Natural killer cell (primary cell): ENCODE data around the gene RBPJ. TPM values are rescaled to one million over a fixed set of nuclear protein-coding genes. Genes with fewer than 3 reads are reported as not detected.

ENCODE experiments used
- ATAC-seq, 3 donors: fragments of 150-1000 bp in 2 of 3; fragments of 200-7000 bp in 1 of 3; cut with Tn5 transposase; 1 replicate in 1 of 3; 2 replicates in 2 of 3; pipeline ENCODE4 v1.10.0; 2021; ENCODE audit warnings: mild to moderate bottlenecking in 2 of 3, moderate library complexity in 2 of 3
- DNase-seq, 2 donors: peaks; one replicate each; pipeline versions ENCODE4 v3.0.0 to v3.0.0-alpha.2; 2013 to 2021; ENCODE audit warnings: mixed read lengths in 1 of 2
- H3K27ac ChIP-seq: one replicate; pipeline ENCODE4 v1.5.1; 2013; ENCODE audit warnings: mild to moderate bottlenecking, low read length
- H3K27me3 ChIP-seq: one replicate; pipeline ENCODE4 v1.6.1; 2013; ENCODE audit warnings: low read length; ENCODE audit not compliant: control insufficient read depth, insufficient read depth
- H3K36me3 ChIP-seq: one replicate; pipeline ENCODE4 v1.6.1; 2013; ENCODE audit warnings: low read length; ENCODE audit not compliant: control insufficient read depth, insufficient read depth
- H3K4me1 ChIP-seq: one replicate; pipeline ENCODE4 v1.6.1; 2013; ENCODE audit warnings: low read length; ENCODE audit not compliant: control insufficient read depth, insufficient read depth
- H3K4me3 ChIP-seq: one replicate; pipeline ENCODE4 v1.5.1; 2013; ENCODE audit warnings: low read length
- H3K9me3 ChIP-seq: one replicate; pipeline ENCODE4 v1.6.1; 2013; ENCODE audit warnings: low read length; ENCODE audit not compliant: control insufficient read depth, insufficient read depth
- H3K27ac Mint-ChIP-seq, 2 donors: one replicate each; pipeline ENCODE4 v1.8.0; 2022; ENCODE audit warnings: mild to moderate bottlenecking in 2 of 2, mixed read lengths in 2 of 2, moderate library complexity in 1 of 2
- H3K27me3 Mint-ChIP-seq, 2 donors: one replicate each; pipeline ENCODE4 v1.8.0; 2022; ENCODE audit warnings: low read depth in 2 of 2, mixed read lengths in 2 of 2
- H3K36me3 Mint-ChIP-seq: one replicate; pipeline ENCODE4 v1.8.0; 2022; ENCODE audit warnings: mixed read lengths
- H3K4me1 Mint-ChIP-seq, 2 donors: one replicate each; pipeline ENCODE4 v1.8.0; 2022; ENCODE audit warnings: mixed read lengths in 2 of 2
- H3K4me3 Mint-ChIP-seq: one replicate; pipeline ENCODE4 v1.8.0; 2022; ENCODE audit warnings: mild to moderate bottlenecking, moderate library complexity, mixed read lengths
- H3K9me3 Mint-ChIP-seq, 2 donors: one replicate each; pipeline ENCODE4 v1.8.0; 2022; ENCODE audit warnings: mixed read lengths in 2 of 2
- WGBS: methylation state at CpG from one replicate; pipeline ENCODE4 v1.1.7; 2013; ENCODE audit warnings: missing lambda C conversion rate; ENCODE audit not compliant: insufficient coverage; 5-methylcytosine and 5-hydroxymethylcytosine counted together
- intact Hi-C: fragments of 100-400 bp; cut with micrococcal nuclease; formaldehyde crosslinking; loops from one replicate; pipeline ENCODE4 v1.14.2; 2022
- total RNA-seq, 4 donors: library from RNA; stranded (reverse); fragments of 120-200 nt in 1 of 4; gene quantifications; one replicate each; pipeline versions ENCODE4 v1.2.3 to v1.2.4, GENCODE V29; 2013 to 2022
- TF ChIP-seq, protein P1 (sequence below): fragments of 200-600 bp; IDR thresholded peaks from one replicate; pipeline ENCODE4 v1.8.0; 2022; ENCODE audit warnings: antibody characterized with exemption

The RBPJ gene
- total RNA-seq, 3 donors from 2014 or later (not counting 1 experiment from before 2014, with no cell fraction given) = 46.4 to 53.3 (median 48.8) TPM

DNA sequence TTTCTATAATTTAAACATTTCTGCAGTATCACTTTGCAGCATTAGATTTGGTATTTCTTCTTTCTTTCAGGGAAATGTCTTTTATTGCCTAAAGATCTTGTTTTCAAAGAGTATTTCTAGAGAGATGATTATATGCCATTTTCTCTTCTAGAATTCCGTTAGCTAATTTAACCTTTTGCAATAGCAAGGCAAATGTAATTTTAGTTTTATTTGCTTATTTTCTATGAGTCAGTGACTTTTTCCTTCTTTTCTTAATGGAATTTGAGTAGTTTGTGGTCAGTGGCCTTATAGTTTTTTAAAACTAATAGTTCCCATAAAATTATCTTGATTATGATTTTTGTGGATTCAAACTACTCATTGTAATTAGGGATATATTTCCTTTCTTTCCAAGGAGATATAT is 97.3 kb downstream of the RBPJ start:
- Histone ChIP-seq H3K27ac (no peak overlapping the region), H3K4me3 (no peak overlapping the region), H3K27me3 (no peaks in the 10 kb centered on the region), H3K9me3 (no peaks in the 10 kb centered on the region), H3K36me3 (peaks cover 20% of the 10 kb centered on the region), H3K4me1 (no peaks in the 10 kb centered on the region)
- H3K4me1 Mint-ChIP-seq = no peaks in the 10 kb centered on the region
- TF ChIP-seq, protein P1, sequence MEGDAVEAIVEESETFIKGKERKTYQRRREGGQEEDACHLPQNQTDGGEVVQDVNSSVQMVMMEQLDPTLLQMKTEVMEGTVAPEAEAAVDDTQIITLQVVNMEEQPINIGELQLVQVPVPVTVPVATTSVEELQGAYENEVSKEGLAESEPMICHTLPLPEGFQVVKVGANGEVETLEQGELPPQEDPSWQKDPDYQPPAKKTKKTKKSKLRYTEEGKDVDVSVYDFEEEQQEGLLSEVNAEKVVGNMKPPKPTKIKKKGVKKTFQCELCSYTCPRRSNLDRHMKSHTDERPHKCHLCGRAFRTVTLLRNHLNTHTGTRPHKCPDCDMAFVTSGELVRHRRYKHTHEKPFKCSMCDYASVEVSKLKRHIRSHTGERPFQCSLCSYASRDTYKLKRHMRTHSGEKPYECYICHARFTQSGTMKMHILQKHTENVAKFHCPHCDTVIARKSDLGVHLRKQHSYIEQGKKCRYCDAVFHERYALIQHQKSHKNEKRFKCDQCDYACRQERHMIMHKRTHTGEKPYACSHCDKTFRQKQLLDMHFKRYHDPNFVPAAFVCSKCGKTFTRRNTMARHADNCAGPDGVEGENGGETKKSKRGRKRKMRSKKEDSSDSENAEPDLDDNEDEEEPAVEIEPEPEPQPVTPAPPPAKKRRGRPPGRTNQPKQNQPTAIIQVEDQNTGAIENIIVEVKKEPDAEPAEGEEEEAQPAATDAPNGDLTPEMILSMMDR = no peak
- no peak overlapping the region for H3K4me3 Mint-ChIP-seq
- no peaks in the 10 kb centered on the region for H3K9me3 Mint-ChIP-seq
- no peaks in the 10 kb centered on the region for H3K27me3 Mint-ChIP-seq
- intact Hi-C loops = no loop called here
- no peak for DNase-seq
- peaks cover 17% of the 10 kb centered on the region for H3K36me3 Mint-ChIP-seq
- no CpG with 5 or more reads among the region's 1 CpG for WGBS
- H3K27ac Mint-ChIP-seq = no peak overlapping the region
- ATAC-seq = no peak

DNA sequence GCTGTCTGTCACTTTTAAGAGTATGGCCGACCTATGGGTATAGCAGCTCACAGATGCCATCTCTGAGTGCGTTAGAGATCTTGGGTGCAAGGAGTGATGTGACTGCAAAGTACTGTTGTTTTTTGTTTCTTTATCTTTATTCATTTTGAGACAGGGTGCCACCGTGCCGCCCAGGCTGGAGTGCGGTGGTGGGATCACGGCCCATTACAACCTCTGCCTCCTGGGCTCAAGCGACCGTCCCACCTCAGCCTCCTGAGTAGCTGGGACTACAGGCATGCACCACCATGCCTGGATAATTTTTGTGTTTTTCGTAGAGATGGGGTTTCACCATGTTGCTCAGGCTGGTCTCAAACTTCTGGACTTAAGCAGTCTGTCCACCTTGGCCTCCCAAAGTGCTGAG is 98.0 kb downstream of the RBPJ start:
- intact Hi-C loops = no loop called here
- Histone ChIP-seq H3K36me3 (peaks cover 20% of the 10 kb centered on the region), H3K4me1 (no peaks in the 10 kb centered on the region), H3K27me3 (no peaks in the 10 kb centered on the region), H3K27ac (no peak overlapping the region), H3K4me3 (no peak overlapping the region), H3K9me3 (no peaks in the 10 kb centered on the region)
- 98% methylated on average over 9 of the region's 9 CpGs for WGBS
- DNase-seq (no peak), ATAC-seq (no peak)
- TF ChIP-seq, protein P1 = no peak
- Mint-ChIP-seq H3K27ac (no peak overlapping the region), H3K4me1 (no peaks in the 10 kb centered on the region), H3K36me3 (peaks cover 17% of the 10 kb centered on the region), H3K27me3 (no peaks in the 10 kb centered on the region), H3K4me3 (no peak overlapping the region), H3K9me3 (no peaks in the 10 kb centered on the region)

DNA sequence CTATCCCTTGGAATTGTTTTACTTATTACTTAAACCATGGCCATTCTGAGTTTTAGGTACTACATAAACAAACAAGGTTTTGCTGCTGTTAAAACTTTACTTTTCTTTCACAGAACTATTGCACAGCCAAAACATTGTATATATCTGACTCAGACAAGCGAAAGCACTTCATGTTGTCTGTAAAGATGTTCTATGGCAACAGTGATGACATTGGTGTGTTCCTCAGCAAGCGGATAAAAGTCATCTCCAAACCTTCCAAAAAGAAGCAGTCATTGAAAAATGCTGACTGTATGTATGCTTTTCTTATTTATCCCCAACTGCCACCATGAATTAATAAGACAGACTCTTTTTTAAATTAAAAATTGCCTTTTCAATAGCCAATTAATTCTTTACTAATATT is 99.6 kb downstream of the RBPJ start:
- Mint-ChIP-seq H3K36me3 (peaks cover 17% of the 10 kb centered on the region), H3K27me3 (no peaks in the 10 kb centered on the region), H3K4me1 (no peaks in the 10 kb centered on the region), H3K27ac (no peak overlapping the region), H3K4me3 (no peak overlapping the region), H3K9me3 (no peaks in the 10 kb centered on the region)
- 100% methylated on average over 2 of the region's 2 CpGs for WGBS
- no peaks in the 10 kb centered on the region for H3K4me1 ChIP-seq
- H3K27ac ChIP-seq = no peak overlapping the region
- ATAC-seq (no peak), DNase-seq (no peak)
- no peak overlapping the region for H3K4me3 ChIP-seq
- H3K36me3 ChIP-seq = peaks cover 27% of the 10 kb centered on the region
- TF ChIP-seq, protein P1 = no peak
- no peaks in the 10 kb centered on the region for H3K27me3 ChIP-seq
- no peaks in the 10 kb centered on the region for H3K9me3 ChIP-seq
- intact Hi-C loops = no loop called here

DNA sequence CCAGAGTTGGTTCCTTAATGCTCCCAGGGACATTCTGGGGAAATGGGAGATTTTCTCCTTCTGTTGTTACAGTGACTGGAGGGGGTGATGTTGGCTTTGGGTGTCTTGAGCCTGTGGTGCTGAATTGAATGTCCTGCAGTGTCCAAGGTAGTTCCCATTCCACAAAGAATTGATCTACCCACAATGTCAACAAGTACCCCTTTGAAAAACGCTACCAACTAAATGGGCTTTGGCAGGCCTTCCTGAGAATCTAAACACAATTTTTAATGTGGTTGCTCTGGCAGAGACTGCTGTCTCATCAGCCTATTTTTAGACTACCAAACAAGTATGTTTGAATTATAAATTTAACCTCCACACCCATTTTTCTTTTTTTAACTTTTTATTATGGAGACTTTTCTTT is 100.1 kb downstream of the RBPJ start:
- ATAC-seq (no peak), DNase-seq (no peak)
- Mint-ChIP-seq H3K27ac (no peak overlapping the region), H3K4me3 (no peak overlapping the region), H3K9me3 (no peaks in the 10 kb centered on the region), H3K27me3 (no peaks in the 10 kb centered on the region), H3K4me1 (no peaks in the 10 kb centered on the region), H3K36me3 (peaks cover 17% of the 10 kb centered on the region)
- 53% methylated on average over 1 of the region's 1 CpG for WGBS
- TF ChIP-seq, protein P1 = no peak
- H3K9me3 ChIP-seq = no peaks in the 10 kb centered on the region
- H3K36me3 ChIP-seq = peaks cover 27% of the 10 kb centered on the region
- H3K4me1 ChIP-seq = no peaks in the 10 kb centered on the region
- no peak overlapping the region for H3K4me3 ChIP-seq
- intact Hi-C loops = no loop called here
- H3K27me3 ChIP-seq = no peaks in the 10 kb centered on the region
- H3K27ac ChIP-seq = no peak overlapping the region
